Amniotic epithelial cell (primary cell): ENCODE results near the gene CHI3L2.

Source experiments
- DNase-seq: peaks from one replicate; pipeline ENCODE4 v3.0.0-alpha.2; 2010; ENCODE audit warnings: low read depth

Gene CHI3L2

GRCh38 chr1:111253876-111254275, 26.4 kb downstream of the CHI3L2 start:
- no peak for DNase-seq

- no peak for DNase-seq
Measured at GRCh38 chr1:111256988-111257658, 29.6 kb downstream of the CHI3L2 start.

GRCh38 chr1:111267801-111268508, 40.4 kb downstream of the CHI3L2 start:
- no peak for DNase-seq

DNA sequence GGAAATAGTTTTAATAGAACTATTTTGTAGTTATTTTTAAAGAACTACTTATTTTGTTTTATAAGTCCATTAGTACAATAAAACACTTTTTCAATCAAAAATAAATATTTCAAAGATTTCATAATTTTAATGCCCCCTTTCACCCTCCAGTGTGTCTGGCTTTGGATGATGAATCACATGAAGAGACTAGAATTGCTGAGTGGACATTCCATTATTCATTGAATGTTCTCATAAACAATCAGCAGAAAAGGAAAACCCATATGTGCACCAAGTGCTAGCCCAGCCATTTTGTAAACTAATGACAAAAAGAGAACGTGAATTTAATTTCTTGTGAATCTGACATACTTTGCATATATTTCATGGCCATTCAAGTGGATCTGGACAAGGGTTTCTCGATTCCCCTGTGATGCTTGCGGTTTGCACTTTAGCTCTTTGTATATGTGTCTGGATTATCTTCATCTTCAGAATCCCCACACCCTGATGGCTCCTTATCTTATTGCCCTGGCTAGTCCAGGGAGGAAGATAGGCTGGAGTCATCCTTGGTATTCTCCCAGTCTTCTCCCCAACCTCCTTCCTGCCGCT, 42.4 kb downstream of the CHI3L2 start:
- no peak for DNase-seq

DNA sequence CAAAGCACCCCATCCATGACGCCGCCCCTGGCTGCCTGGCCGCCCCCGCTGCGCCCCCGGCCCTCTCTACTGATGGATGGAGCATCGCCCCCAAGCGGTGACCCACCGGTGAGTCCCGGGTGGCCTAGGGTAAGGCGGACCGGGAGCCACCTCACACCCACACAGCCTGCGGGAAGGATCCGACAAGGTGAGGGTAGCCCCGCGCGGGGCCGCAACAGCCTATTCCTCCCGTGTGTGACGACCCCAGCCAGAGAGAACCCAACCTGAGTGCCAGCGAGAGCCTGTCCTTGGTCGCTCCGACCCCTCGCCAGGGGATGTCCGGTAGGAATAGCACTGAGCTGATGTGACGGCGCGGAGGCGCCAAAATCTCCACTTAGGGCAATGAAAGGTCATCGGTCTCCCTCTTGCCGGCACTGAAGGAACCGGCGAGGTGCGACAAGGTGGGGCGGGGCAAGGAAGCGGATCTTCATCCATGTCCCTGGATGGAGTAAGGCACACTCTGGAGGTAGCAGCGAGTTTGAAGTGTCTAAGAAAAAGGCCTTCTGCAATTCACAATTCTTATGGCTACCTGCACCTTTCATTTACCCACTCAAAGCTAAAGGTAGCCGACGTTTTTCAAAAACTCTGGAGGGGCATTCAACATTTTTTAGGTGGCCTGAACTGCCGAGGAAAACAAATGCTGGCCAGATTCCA, 43.4 kb downstream of the CHI3L2 start:
- no peak for DNase-seq

DNA sequence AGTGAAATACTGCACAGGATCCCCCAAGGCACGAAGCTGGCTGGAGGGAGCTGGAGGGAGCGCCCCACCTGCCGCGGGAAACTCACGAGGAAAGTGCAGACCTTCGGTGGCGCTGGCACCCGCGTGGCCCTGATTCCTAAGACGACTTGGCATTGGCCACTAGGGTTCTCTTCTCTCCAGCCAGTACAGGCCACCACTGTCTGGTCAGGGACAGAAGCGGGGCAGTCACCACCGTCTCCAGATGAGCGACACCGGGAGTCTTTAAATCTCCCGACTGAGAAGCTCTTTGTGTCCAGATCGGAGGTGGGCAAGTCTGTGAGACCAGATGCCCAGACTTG, 43.9 kb downstream of the CHI3L2 start:
- no peak for DNase-seq

- DNase-seq = no peak
Measured at GRCh38 chr1:111272081-111272480, 44.6 kb downstream of the CHI3L2 start.

- no peak for DNase-seq
Measured at GRCh38 chr1:111274653-111275052, 47.1 kb downstream of the CHI3L2 start.

GRCh38 chr1:111275079-111275478, 47.6 kb downstream of the CHI3L2 start:
- DNase-seq = no peak

DNA sequence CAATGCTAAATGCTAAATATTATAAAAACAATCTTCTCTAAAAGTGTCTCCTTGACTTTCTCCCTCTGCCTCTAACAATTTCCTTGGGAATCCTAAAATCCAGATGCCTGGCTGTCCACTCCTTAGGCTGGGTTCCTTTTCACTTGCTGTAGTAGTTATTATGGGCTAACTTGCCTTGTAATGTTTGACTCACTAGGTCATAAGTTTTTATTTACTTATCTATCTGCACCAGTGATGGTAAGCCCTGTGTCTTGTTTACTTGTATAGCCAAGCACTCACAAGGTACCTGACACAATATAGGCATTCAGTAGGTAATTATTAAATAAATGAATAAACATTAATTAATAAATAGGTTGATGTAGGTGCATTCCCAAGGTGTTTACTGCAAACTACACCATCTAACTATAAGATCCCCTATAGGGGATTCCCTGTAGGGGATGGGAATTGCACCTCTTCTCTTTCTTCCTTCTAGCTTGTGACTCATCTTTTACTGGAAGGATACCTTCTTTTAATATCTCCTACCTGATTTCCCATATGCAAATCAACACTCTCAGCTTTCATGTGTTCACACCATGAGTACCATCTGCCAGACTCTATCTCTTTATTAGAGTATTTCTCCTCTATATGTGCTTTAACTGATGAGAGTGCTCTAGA, 48.4 kb downstream of the CHI3L2 start:
- DNase-seq = no peak

GRCh38 chr1:111279144-111279543, 51.6 kb downstream of the CHI3L2 start:
- no peak for DNase-seq

DNA sequence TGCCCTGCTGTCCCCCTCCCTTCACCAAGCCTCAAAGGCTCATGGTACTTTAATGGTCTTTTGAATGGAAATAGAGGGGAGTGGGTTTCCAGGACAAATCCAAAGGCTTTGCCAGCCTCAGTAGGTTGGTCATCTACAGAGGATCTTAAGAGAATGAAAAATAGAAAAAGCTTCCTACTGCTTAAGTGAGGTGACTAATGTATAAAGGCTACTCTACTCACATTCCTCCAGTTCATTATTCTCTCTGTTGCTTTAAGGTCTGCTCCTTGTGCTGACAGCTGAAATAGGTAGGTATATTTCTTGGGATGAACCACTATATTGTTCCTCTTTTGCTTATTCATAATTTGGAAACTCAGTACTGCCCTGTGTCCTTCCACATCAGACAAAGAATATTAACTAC, 52.8 kb downstream of the CHI3L2 start:
- DNase-seq = no peak

- peak; percentile 1 for DNase-seq
Measured at GRCh38 chr1:111281411-111281810, 53.9 kb downstream of the CHI3L2 start.

DNA sequence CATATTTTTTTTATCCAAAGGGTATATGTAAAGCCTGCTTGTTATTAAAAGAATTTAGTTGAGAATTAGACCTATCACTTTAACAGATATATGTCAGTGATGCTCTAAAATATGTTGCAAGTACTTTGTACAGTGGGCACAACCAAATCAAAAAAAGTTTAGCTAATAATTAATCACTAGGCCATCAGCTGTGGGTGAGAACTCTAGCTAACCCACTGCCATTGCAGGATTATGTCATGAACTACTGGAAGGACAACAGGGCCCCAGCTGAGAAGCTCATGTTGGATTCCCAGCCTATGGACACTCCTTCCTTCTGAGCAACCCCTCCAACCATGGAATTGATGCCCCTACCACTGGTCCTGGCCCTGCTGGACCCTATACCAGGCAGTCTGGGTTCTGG, 56.3 kb downstream of the CHI3L2 start:
- DNase-seq = no peak

DNA sequence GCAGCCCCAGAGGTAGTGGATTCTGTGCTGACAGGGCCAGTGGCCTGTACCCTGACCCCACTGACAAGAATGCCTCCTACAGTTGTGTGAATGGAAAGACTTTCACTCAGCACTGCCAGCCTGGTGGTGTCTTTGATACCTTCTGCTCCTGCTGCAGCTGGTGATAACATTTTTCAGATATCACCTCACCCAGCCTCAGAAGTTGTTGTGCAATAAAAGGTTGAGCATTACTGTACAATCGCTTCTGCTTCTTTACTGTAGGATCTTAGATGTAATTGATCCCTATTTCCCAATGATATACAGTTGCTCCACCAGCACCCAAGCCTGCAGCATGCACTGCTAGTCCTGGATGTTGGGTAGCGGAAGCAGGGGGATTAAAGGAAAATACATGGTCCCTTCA, 58.4 kb downstream of the CHI3L2 start:
- no peak for DNase-seq

GRCh38 chr1:111286912-111287311, 59.4 kb downstream of the CHI3L2 start:
- no peak for DNase-seq

GRCh38 chr1:111289371-111289770, 61.9 kb downstream of the CHI3L2 start:
- no peak for DNase-seq

DNA sequence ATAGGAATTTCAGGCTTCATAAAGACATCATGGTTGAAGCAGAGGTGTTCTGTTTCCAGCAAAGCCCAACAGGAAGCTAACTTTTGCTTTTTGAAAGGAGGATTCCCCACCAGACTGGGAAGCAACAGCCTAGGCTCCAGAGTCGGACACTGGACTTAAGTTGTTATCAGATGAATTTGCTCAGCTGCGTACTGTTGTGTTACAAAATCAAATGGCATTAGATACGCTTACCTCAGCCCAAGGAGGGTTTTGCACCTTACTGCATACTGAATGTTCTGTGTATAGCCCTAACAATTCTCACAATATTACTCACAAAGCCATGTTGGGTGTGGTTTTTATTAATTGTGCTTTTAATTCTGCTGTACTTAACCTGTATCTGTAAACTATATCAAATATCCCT, 62.6 kb downstream of the CHI3L2 start:
- no peak for DNase-seq

DNA sequence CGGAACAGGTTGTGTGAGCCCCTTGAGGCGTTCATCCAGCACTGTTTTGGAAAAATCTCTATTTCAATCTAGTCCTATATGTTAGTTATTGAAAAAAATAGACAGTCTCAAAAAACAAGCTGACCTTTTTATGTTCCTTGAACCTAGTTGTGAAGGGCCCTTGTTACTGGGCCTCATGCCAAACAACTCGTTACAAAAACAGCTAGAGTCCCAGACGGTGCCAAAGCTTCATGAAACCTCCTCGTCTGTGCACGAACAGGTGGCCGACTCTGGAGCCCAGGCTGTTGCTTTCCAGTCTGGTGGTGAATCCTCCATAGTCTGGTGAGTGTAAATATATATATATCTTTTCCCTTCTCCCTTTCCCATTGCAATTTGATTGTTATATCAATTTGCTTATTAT, 63.1 kb downstream of the CHI3L2 start, which contains the start of gene CHIA:
TSS of gene CHIA (plus strand) at position 222 of the 400 bp plus-strand sequence. CDS start 19,617 bp downstream, outside the sequence.
- DNase-seq = no peak
